Breast epithelium (tissue), 4 donors: ENCODE results near the gene FJX1. TPM values are rescaled to one million over a fixed set of nuclear protein-coding genes. Genes with fewer than 3 reads are reported as not detected.

Experiments
- DNase-seq, 2 donors: peaks; one replicate each; pipeline ENCODE4 v3.0.0-alpha.2; 2019; ENCODE audit warnings: low spot score in 2 of 2
- H3K27ac ChIP-seq, 2 donors: fragments of 200-600 bp; sonication (generic) in 1 of 2; one replicate each; pipeline ENCODE4 v1.5.1; 2016 to 2019; ENCODE audit warnings: mild to moderate bottlenecking in 1 of 2
- H3K27me3 ChIP-seq, 2 donors: fragments of 200-600 bp; sonication (generic) in 1 of 2; one replicate each; pipeline versions ENCODE4 v1.5.1 to v1.6.0; 2017 to 2019; ENCODE audit warnings: control low read depth in 1 of 2, mild to moderate bottlenecking in 1 of 2
- H3K36me3 ChIP-seq: fragments of 200-600 bp; one replicate; pipeline ENCODE4 v1.5.1; 2019
- H3K4me1 ChIP-seq, 2 donors: fragments of 200-600 bp; sonication (generic); one replicate each; pipeline ENCODE4 v1.5.1; 2016 to 2019; ENCODE audit warnings: control low read depth in 1 of 2
- H3K4me3 ChIP-seq, 3 donors: fragments of 200-600 bp; sonication (generic); 1 replicate in 2 of 3; 2 replicates in 1 of 3; pipeline ENCODE4 v1.5.1; 2016 to 2019; ENCODE audit warnings: mild to moderate bottlenecking in 3 of 3, moderate library complexity in 2 of 3
- H3K9me3 ChIP-seq, 2 donors: fragments of 200-600 bp; sonication (generic) in 1 of 2; one replicate each; pipeline ENCODE4 v1.5.1; 2016 to 2019; ENCODE audit warnings: control low read depth in 1 of 2
- POLR2A ChIP-seq: fragments of 450-650 bp; IDR thresholded peaks from one replicate; pipeline ENCODE4 v1.6.1; 2016; ENCODE audit warnings: antibody characterized with exemption, mild to moderate bottlenecking, moderate library complexity
- POLR2AphosphoS5 ChIP-seq, 3 donors: sonication (generic); formaldehyde crosslinking; IDR thresholded peaks; one replicate each; pipeline ENCODE4 v1.6.1; 2017; ENCODE audit warnings: antibody characterized with exemption in 3 of 3
- intact Hi-C: fragments of 100-400 bp; cut with DNase I; formaldehyde crosslinking; loops from one replicate; pipeline ENCODE4 v1.15.1; 2023; ENCODE audit warnings: low total_unique reads
- total RNA-seq, 3 donors: library from RNA; depleted of rRNA; stranded (reverse); fragments of >200 nt; gene quantifications; one replicate each; pipeline ENCODE4 v1.1.0, GENCODE V29; 2016
- TF ChIP-seq, protein P1 (sequence below), 3 donors: fragments of 450-650 bp; IDR thresholded peaks; one replicate each; pipeline ENCODE4 v1.5.1; 2016 to 2017; ENCODE audit warnings: antibody characterized with exemption in 3 of 3, mild to moderate bottlenecking in 3 of 3, moderate library complexity in 3 of 3

Gene FJX1
- total RNA-seq, 3 donors from 2014 or later, result 1.1 to 12.1 (median 8.3) TPM

GRCh38 chr11:35587972-35588371, 30.3 kb upstream of the FJX1 start:
- TF ChIP-seq POLR2AphosphoS5 (IDR thresholded peaks at IDR 0.05) (no peak), POLR2A (no peak)
- TF ChIP-seq, protein P1, sequence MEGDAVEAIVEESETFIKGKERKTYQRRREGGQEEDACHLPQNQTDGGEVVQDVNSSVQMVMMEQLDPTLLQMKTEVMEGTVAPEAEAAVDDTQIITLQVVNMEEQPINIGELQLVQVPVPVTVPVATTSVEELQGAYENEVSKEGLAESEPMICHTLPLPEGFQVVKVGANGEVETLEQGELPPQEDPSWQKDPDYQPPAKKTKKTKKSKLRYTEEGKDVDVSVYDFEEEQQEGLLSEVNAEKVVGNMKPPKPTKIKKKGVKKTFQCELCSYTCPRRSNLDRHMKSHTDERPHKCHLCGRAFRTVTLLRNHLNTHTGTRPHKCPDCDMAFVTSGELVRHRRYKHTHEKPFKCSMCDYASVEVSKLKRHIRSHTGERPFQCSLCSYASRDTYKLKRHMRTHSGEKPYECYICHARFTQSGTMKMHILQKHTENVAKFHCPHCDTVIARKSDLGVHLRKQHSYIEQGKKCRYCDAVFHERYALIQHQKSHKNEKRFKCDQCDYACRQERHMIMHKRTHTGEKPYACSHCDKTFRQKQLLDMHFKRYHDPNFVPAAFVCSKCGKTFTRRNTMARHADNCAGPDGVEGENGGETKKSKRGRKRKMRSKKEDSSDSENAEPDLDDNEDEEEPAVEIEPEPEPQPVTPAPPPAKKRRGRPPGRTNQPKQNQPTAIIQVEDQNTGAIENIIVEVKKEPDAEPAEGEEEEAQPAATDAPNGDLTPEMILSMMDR (IDR thresholded peaks at IDR 0.05), result no peak
- Histone ChIP-seq H3K27me3 (no peaks in the 10 kb centered on the region), H3K36me3 (no peaks in the 10 kb centered on the region), H3K27ac (no peak overlapping the region), H3K9me3 (no peaks in the 10 kb centered on the region), H3K4me3 (no peak overlapping the region), H3K4me1 (no peaks in the 10 kb centered on the region)
- intact Hi-C loops, result no loop called here
- no peak for DNase-seq

GRCh38 chr11:35588627-35589026, 29.6 kb upstream of the FJX1 start:
- TF ChIP-seq, protein P1 (IDR thresholded peaks at IDR 0.05), result no peak
- TF ChIP-seq POLR2A (no peak), POLR2AphosphoS5 (IDR thresholded peaks at IDR 0.05) (no peak)
- H3K9me3 ChIP-seq, result no peaks in the 10 kb centered on the region
- intact Hi-C loops, result no loop called here

GRCh38 chr11:35589281-35589680, 29.0 kb upstream of the FJX1 start:
- intact Hi-C loops, result no loop called here
- no peaks in the 10 kb centered on the region for H3K27me3 ChIP-seq
- H3K27ac ChIP-seq, result no peak overlapping the region
- H3K9me3 ChIP-seq, result no peaks in the 10 kb centered on the region
- no peak overlapping the region for H3K4me3 ChIP-seq
- no peaks in the 10 kb centered on the region for H3K4me1 ChIP-seq
- DNase-seq, result no peak
- TF ChIP-seq, protein P1 (IDR thresholded peaks at IDR 0.05), result no peak
- TF ChIP-seq POLR2A (no peak), POLR2AphosphoS5 (IDR thresholded peaks at IDR 0.05) (no peak)
- H3K36me3 ChIP-seq, result no peaks in the 10 kb centered on the region

More at GRCh38 chr11:35588627-35589026, 29.6 kb upstream of the FJX1 start:
- Histone ChIP-seq H3K4me3 (no peak overlapping the region), H3K27ac (no peak overlapping the region), H3K4me1 (no peaks in the 10 kb centered on the region), H3K36me3 (no peaks in the 10 kb centered on the region), H3K27me3 (no peaks in the 10 kb centered on the region)
- DNase-seq, result no peak

DNA sequence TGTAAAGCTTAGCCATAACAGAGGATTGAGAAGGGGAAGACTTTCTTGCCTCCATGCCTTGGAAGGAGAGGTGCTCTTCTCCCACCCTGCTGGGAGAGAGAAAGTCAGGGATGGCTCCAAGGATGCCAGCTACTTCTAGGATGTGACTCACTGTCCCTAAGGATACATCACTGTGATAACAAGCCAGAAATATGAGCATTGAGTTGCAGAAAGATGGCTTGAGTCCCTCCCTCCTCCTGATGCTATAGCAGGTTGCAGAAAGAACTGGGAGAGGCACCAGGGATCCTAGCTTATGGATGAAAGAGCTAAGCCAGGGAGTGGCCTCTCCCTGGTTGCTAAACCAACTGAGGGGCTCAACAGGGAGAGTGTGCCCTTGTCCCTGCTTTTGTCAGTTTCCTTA, 27.8 kb upstream of the FJX1 start:
- Histone ChIP-seq H3K9me3 (no peaks in the 10 kb centered on the region), H3K27me3 (no peaks in the 10 kb centered on the region), H3K36me3 (no peaks in the 10 kb centered on the region), H3K27ac (no peak overlapping the region), H3K4me3 (no peak overlapping the region), H3K4me1 (no peaks in the 10 kb centered on the region)
- TF ChIP-seq, protein P1 (IDR thresholded peaks at IDR 0.05), result no peak
- no peak for TF ChIP-seq POLR2A
- no peak for TF ChIP-seq POLR2AphosphoS5 (IDR thresholded peaks at IDR 0.05)
- no peak for DNase-seq
- intact Hi-C loops, result no loop called here

GRCh38 chr11:35593143-35593542, 25.1 kb upstream of the FJX1 start:
- Histone ChIP-seq H3K4me3 (no peak overlapping the region), H3K9me3 (no peaks in the 10 kb centered on the region), H3K4me1 (no peaks in the 10 kb centered on the region), H3K27ac (no peak overlapping the region), H3K36me3 (no peaks in the 10 kb centered on the region), H3K27me3 (no peaks in the 10 kb centered on the region)
- TF ChIP-seq, protein P1 (IDR thresholded peaks at IDR 0.05), result no peak
- TF ChIP-seq POLR2AphosphoS5 (IDR thresholded peaks at IDR 0.05) (no peak), POLR2A (no peak)
- intact Hi-C loops, result no loop called here
- DNase-seq, result peak in 1 of 2 donors; percentile 45
